Esophagus mucosa (tissue), 1 donor: ENCODE data around the gene FBXL5. TPM values are rescaled to one million over a fixed set of nuclear protein-coding genes. Genes with fewer than 3 reads are reported as not detected.

Experiments used
- ATAC-seq: fragments of 200-7000 bp; cut with Tn5 transposase; one replicate; pipeline ENCODE4 v1.9.1; 2020
- total RNA-seq: library from RNA; stranded (reverse); gene quantifications from one replicate; pipeline ENCODE4 v1.2.4, GENCODE V29; 2023
- donor health status: DM: yes; HTN: yes; CAD: no.

FBXL5 gene
- total RNA-seq, 1 donor from 2014 or later: 62.8 TPM

- peak; percentile 67 for ATAC-seq
These were observed 97.2 kb downstream of the FBXL5 start for GRCh38 chr4:15557786-15558550.

DNA sequence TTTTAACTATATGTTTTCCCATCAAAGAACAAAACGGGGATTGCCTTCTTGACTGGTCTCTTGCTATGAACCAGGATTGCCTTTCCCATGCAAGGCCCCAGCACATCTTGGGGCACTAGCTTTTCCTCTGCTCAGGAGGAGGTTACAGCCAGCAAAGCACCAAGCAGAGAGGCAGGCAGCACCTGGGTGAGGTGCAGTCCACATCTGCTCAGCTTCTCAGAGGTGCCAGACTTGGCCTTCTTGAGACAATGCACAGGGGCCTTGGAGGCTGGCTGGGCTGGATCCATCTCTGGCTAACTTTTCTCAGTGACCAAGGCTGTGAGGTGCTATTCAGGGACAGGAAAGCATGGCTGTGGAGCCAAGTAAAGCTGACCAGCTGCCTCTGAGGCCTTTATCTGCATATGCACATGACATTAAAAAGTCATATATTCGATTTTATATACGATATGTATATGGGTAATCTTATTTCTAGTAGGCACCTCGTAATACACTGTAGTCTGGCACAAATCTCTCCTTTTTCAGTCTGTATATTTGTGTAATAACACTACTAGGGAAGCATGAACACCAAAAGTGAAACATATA is 98.6 kb downstream of the FBXL5 start:
- no peak for ATAC-seq

Other genes with a start within 250 kb of the FBXL5 start
- 0.52 TPM for gene C1QTNF7, start 227.3 kb downstream of the FBXL5 start, total RNA-seq
- gene CC2D2A, start 185.5 kb downstream of the FBXL5 start, total RNA-seq: 9.6 TPM
- 24.3 TPM for gene FAM200B, start 26.5 kb upstream of the FBXL5 start, total RNA-seq
- 0.80 TPM for gene BST1, start 47.7 kb upstream of the FBXL5 start, total RNA-seq
- gene CD38, start 123.0 kb upstream of the FBXL5 start, total RNA-seq: 2.6 TPM